ENCODE results near the gene FBXO41. TPM values are rescaled to one million over a fixed set of nuclear protein-coding genes. Genes with fewer than 3 reads are reported as not detected.

The FBXO41 gene
- total and polyA plus RNA-seq, 2 donors (not counting 3 experiments of a cell fraction or from before 2014, with no cell fraction given): 0.88 to 1.5 TPM

- Histone ChIP-seq H3K4me3 (replicated peaks in 1 of 3; ENCODE audit: insufficient read depth in 1 of 3, low read depth in 1 of 3, low read length in 3 of 3) (no peak overlapping the region), H3K27ac (ENCODE audit: insufficient read depth, low read depth, low read length) (no peak overlapping the region), H3K9ac (replicated peaks; ENCODE audit: extremely low read depth, insufficient read depth, low read length) (no peak overlapping the region), H2AFZ (ENCODE audit: low read depth, low read length) (no peak overlapping the region), H3K79me2 (ENCODE audit: control insufficient read depth, insufficient read depth, low read length) (no peaks in the 10 kb centered on the region), H3K4me2 (ENCODE audit: insufficient read depth, low read length) (no peak overlapping the region), H3K4me1 (ENCODE audit: control insufficient read depth, extremely low read depth, insufficient read depth, low read length) (no peaks in the 10 kb centered on the region), H3K36me3 (ENCODE audit: control insufficient read depth in 2 of 2, extremely low read depth in 1 of 2, insufficient read depth in 2 of 2, low read length in 2 of 2) (no peaks in the 10 kb centered on the region), H3K9me1 (replicated peaks; ENCODE audit: control insufficient read depth, extremely low read depth, insufficient read depth, low read length) (no peaks in the 10 kb centered on the region), H3K9me3 (replicated peaks; ENCODE audit: control insufficient read depth, insufficient read depth, low read length) (no peaks in the 10 kb centered on the region), H3K27me3 (ENCODE audit: control insufficient read depth in 2 of 2, insufficient read depth in 2 of 2, low read length in 2 of 2) (peaks cover 8 to 27% of the 10 kb centered on the region in 2 experiments), H4K20me1 (replicated peaks; ENCODE audit: control insufficient read depth, extremely low read depth, insufficient read depth, low read length) (no peaks in the 10 kb centered on the region)
- CTCF ChIA-PET: interaction anchor here (1.4 to 1.8 kb wide), 2 partner anchors 10 to 27 kb away, joined by 4 to 7 read pairs; no protein-coding TSS in a partner anchor
- FAIRE-seq: no peak
- no peak for DNase-seq (ENCODE audit: low read depth, low spot score)
- no TSS peak for BruUV-seq (replicated peaks)
- POLR2A ChIA-PET: no interaction called here
- dilution Hi-C loops (cut with MboI; ENCODE audit: extremely low pct_ligation_motif_present, low sequenced_read_pairs) (no loop called here), intact Hi-C loops (cut with micrococcal nuclease) (no loop called here)
- TF ChIP-seq JUN (IDR thresholded peaks at IDR 0.05; ENCODE audit: borderline replicate concordance, insufficient read depth, insufficient read length, low read depth) (no peak), CTCF (IDR thresholded peaks at IDR 0.05; ENCODE audit: extremely low read depth in 1 of 2, insufficient read depth in 1 of 2, low read depth in 1 of 2, low read length in 2 of 2) (no peak), FOS (IDR thresholded peaks at IDR 0.05; ENCODE audit: borderline replicate concordance, insufficient read depth, low read length) (no peak), MYC (IDR thresholded peaks at IDR 0.05; ENCODE audit: low read depth, low read length) (no peak), POLR2A (IDR thresholded peaks at IDR 0.05; ENCODE audit: low read depth, low read length) (no peak), EZH2 (IDR thresholded peaks at IDR 0.05; ENCODE audit: borderline replicate concordance, low read depth, low read length, severe bottlenecking) (no peak), GATA2 (IDR thresholded peaks at IDR 0.05; ENCODE audit: insufficient read depth, insufficient read length, low read depth, low read length) (no peak), POLR2AphosphoS5 (IDR thresholded peaks at IDR 0.05; ENCODE audit: insufficient read depth, low read depth, low read length) (no peak), MAX (IDR thresholded peaks at IDR 0.05; ENCODE audit: insufficient read depth, insufficient read length) (no peak)
Measured at GRCh38 chr2:73333564-73333963, 49.3 kb upstream of the FBXO41 start.
